A549 (cell line): ENCODE results near the gene COPS8.

ENCODE experiments used
- BHLHE40 ChIP-seq: IDR thresholded peaks from 2 replicates; pipeline ENCODE4 v1.6.1; 2012; ENCODE audit warnings: low read depth, low read length, inconsistent platforms
- CEBPB ChIP-seq, 2 experiments: fragments of >200 bp in 1 of 2; sonication (Bioruptor Twin) in 1 of 2; formaldehyde crosslinking in 1 of 2; IDR thresholded peaks; 2 replicates each; pipeline ENCODE4 v1.6.1; 2012 to 2016
- CHD2 ChIP-seq: fragments of 150-350 bp; IDR thresholded peaks from 2 replicates; pipeline ENCODE4 v1.6.1; 2014; ENCODE audit warnings: low read length; ENCODE audit not compliant: partially characterized antibody
- EHF ChIP-seq: fragments of 250-450 bp; sonication (Bioruptor Pico); IDR thresholded peaks from 2 replicates; pipeline ENCODE4 v1.5.0; 2020; ENCODE audit warnings: mild to moderate bottlenecking
- FOSL2 ChIP-seq, 2 experiments: fragments of 450-650 bp in 1 of 2; fragments of >200 bp in 1 of 2; sonication (Bioruptor Twin) in 1 of 2; formaldehyde crosslinking; IDR thresholded peaks; 2 replicates each; pipeline versions ENCODE4 v1.5.0 to v1.6.1; 2016 to 2020; ENCODE audit warnings: mild to moderate bottlenecking in 1 of 2, moderate library complexity in 1 of 2
- HOXA7 ChIP-seq: fragments of 250-450 bp; sonication (Bioruptor Pico); IDR thresholded peaks from 2 replicates; pipeline ENCODE4 v1.5.0; 2020; ENCODE audit warnings: mild to moderate bottlenecking, moderate library complexity
- POLR2A ChIP-seq: IDR thresholded peaks from 2 replicates; pipeline ENCODE4 v1.6.1; 2012; ENCODE audit warnings: mild to moderate bottlenecking, low read length
- RAD21 ChIP-seq, 2 experiments: fragments of >200 bp in 1 of 2; sonication (Bioruptor Twin) in 1 of 2; formaldehyde crosslinking in 1 of 2; IDR thresholded peaks in 1 of 2; conservative IDR thresholded peaks in 1 of 2; 2 replicates in 1 of 2; 3 replicates in 1 of 2; pipeline ENCODE4 v1.6.1; 2012 to 2018; ENCODE audit warnings: inconsistent platforms in 1 of 2
- RFX5 ChIP-seq: fragments of 450-650 bp; IDR thresholded peaks from 2 replicates; pipeline ENCODE4 v1.7.1; 2014; ENCODE audit warnings: antibody characterized with exemption, mild to moderate bottlenecking, moderate library complexity
- ZFP36 ChIP-seq: fragments of 450-650 bp; IDR thresholded peaks from 2 replicates; pipeline ENCODE4 v1.6.1; 2014; ENCODE audit warnings: borderline replicate concordance; ENCODE audit not compliant: partially characterized antibody
- TF ChIP-seq, protein P1 (sequence below): fragments of >200 bp; sonication (Bioruptor Twin); formaldehyde crosslinking; IDR thresholded peaks from 3 replicates; pipeline ENCODE4 v1.5.1; 2016
- TF ChIP-seq, protein P2 (sequence below): IDR thresholded peaks from 2 replicates; pipeline ENCODE4 v1.6.1; 2012

DNA sequence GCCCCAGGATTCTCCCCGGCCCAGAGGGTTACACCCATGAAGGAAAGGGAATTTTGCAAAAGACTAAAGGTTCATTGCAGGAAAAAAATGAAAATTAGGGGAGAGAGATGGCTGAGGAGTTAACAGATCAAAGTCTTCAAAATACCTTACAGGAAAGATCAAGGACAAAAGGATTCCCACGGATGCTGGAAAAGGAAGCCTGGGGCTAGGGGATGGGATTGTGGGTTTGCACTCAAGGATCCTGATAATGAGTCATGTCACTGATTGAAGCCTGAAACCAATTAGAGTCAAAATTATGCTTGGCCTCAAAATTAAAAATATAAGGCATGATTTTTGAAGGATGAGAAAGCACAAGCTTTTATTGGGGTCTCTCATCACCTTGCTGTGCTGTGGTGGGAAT is 32.6 kb upstream of the COPS8 start:
- no peak for TF ChIP-seq POLR2A
- TF ChIP-seq, protein P1, sequence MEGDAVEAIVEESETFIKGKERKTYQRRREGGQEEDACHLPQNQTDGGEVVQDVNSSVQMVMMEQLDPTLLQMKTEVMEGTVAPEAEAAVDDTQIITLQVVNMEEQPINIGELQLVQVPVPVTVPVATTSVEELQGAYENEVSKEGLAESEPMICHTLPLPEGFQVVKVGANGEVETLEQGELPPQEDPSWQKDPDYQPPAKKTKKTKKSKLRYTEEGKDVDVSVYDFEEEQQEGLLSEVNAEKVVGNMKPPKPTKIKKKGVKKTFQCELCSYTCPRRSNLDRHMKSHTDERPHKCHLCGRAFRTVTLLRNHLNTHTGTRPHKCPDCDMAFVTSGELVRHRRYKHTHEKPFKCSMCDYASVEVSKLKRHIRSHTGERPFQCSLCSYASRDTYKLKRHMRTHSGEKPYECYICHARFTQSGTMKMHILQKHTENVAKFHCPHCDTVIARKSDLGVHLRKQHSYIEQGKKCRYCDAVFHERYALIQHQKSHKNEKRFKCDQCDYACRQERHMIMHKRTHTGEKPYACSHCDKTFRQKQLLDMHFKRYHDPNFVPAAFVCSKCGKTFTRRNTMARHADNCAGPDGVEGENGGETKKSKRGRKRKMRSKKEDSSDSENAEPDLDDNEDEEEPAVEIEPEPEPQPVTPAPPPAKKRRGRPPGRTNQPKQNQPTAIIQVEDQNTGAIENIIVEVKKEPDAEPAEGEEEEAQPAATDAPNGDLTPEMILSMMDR: no peak
- TF ChIP-seq ZFP36: no peak
- TF ChIP-seq FOSL2 (IDR thresholded peaks at IDR 0.05): no peak
- TF ChIP-seq FOSL2 (CRISPR knock-in tag; IDR thresholded peaks at IDR 0.05): no peak
- no peak for TF ChIP-seq HOXA7
- TF ChIP-seq BHLHE40: no peak
- TF ChIP-seq, protein P2, sequence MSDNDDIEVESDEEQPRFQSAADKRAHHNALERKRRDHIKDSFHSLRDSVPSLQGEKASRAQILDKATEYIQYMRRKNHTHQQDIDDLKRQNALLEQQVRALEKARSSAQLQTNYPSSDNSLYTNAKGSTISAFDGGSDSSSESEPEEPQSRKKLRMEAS: no peak
- no peak for TF ChIP-seq RAD21 (conservative IDR thresholded peaks at IDR 0.05 in 1 of 2, IDR thresholded peaks at IDR 0.05 in 1 of 2)
- no peak for TF ChIP-seq CEBPB (IDR thresholded peaks at IDR 0.05)
- no peak for TF ChIP-seq CHD2
- no peak for TF ChIP-seq RFX5
- no peak for TF ChIP-seq EHF (CRISPR knock-in tag)
